HL-60 (cell line): ENCODE data around the gene LAPTM5.

Experiments
- DNase-seq, 2 experiments: peaks; one replicate each; pipeline ENCODE4 v3.0.0-alpha.2; 2010 to 2020; ENCODE audit warnings: low read depth in 1 of 2, low spot score in 1 of 2
- H3K27ac ChIP-seq: fragments of 250-450 bp; sonication (Bioruptor Pico); replicated peaks from 2 replicates; pipeline ENCODE4 v1.5.1; 2020; ENCODE audit warnings: mild to moderate bottlenecking, moderate library complexity
- H3K27me3 ChIP-seq: fragments of 250-450 bp; sonication (Bioruptor Pico); 2 replicates; pipeline ENCODE4 v1.5.1; 2021; ENCODE audit warnings: mild to moderate bottlenecking, moderate library complexity; ENCODE audit not compliant: insufficient read depth, poor library complexity, severe bottlenecking
- H3K4me3 ChIP-seq: replicated peaks from 2 replicates; pipeline ENCODE4 v1.5.1; 2011; ENCODE audit warnings: mild to moderate bottlenecking, control low read depth, low read length; ENCODE audit not compliant: insufficient read depth
- CTCF ChIP-seq: IDR thresholded peaks from one replicate; pipeline ENCODE4 v1.5.1; 2011; ENCODE audit warnings: low read length, control low read depth, inconsistent platforms; ENCODE audit not compliant: insufficient read depth
- GABPA ChIP-seq: IDR thresholded peaks from 2 replicates; pipeline ENCODE4 v1.6.1; 2012; ENCODE audit warnings: low read depth
- POLR2AphosphoS5 ChIP-seq: IDR thresholded peaks from 2 replicates; pipeline ENCODE4 v1.6.1; 2012; ENCODE audit warnings: low read depth
- REST ChIP-seq: IDR thresholded peaks from 2 replicates; pipeline ENCODE4 v1.6.1; 2012; ENCODE audit warnings: low read depth; ENCODE audit not compliant: insufficient replicate concordance
- SPI1 ChIP-seq: IDR thresholded peaks from 2 replicates; pipeline ENCODE4 v1.6.1; 2012; ENCODE audit warnings: low read depth, mild to moderate bottlenecking, borderline replicate concordance

Gene LAPTM5

GRCh38 chr1:30701258-30701633, 56.3 kb downstream of the LAPTM5 start:
- TF ChIP-seq SPI1 (no peak), REST (no peak), POLR2AphosphoS5 (no peak), CTCF (no peak), GABPA (no peak)
- Histone ChIP-seq H3K27me3 (peaks cover 8% of the 10 kb centered on the region), H3K4me3 (no peak overlapping the region), H3K27ac (no peak overlapping the region)
- no peak for DNase-seq

GRCh38 chr1:30700528-30701257, 56.9 kb downstream of the LAPTM5 start:
- no peak overlapping the region for H3K4me3 ChIP-seq
- TF ChIP-seq REST = no peak
- TF ChIP-seq GABPA = no peak
- TF ChIP-seq POLR2AphosphoS5 = no peak
- no peak for TF ChIP-seq SPI1
- no peak for TF ChIP-seq CTCF
- no peak for DNase-seq
- H3K27ac ChIP-seq = no peak overlapping the region
- peaks cover 6% of the 10 kb centered on the region for H3K27me3 ChIP-seq

- Histone ChIP-seq H3K27me3 (peaks cover 2% of the 10 kb centered on the region), H3K27ac (no peak overlapping the region), H3K4me3 (no peak overlapping the region)
- TF ChIP-seq SPI1 (no peak), POLR2AphosphoS5 (no peak), GABPA (no peak), CTCF (no peak), REST (no peak)
- no peak for DNase-seq
Observed at GRCh38 chr1:30699762-30700161, 57.8 kb downstream of the LAPTM5 start.
